Erythroblast (primary cell): ENCODE measurements around the gene DHRS13.

ENCODE experiments used
- DNase-seq, 2 experiments: peaks; one replicate each; lab custom pipeline; 2025; lab: John Stamatoyannopoulos, UW
- GATA1 ChIP-seq: IDR thresholded peaks from 2 replicates; pipeline ENCODE4 v1.6.1; 2011; ENCODE audit warnings: low read depth, mild to moderate bottlenecking, control low read depth, low read length, moderate library complexity
- POLR2A ChIP-seq: IDR thresholded peaks from 2 replicates; pipeline ENCODE4 v1.6.1; 2011; ENCODE audit warnings: mild to moderate bottlenecking, low read length

The DHRS13 gene

GRCh38 chr17:28875848-28876550 lies 26.9 kb downstream of the DHRS13 start:
- TF ChIP-seq GATA1 (no peak), POLR2A (no peak)
- DNase-seq = peak; percentile 56 to 64

GRCh38 chr17:28874750-28875149 lies 28.1 kb downstream of the DHRS13 start:
- TF ChIP-seq POLR2A (no peak), GATA1 (no peak)
- peak; percentile 62 to 63 for DNase-seq

GRCh38 chr17:28873839-28874238 lies 29.0 kb downstream of the DHRS13 start:
- no peak for DNase-seq
- TF ChIP-seq POLR2A (no peak), GATA1 (no peak)

GRCh38 chr17:28871056-28871579 lies 31.8 kb downstream of the DHRS13 start:
- peak in 1 of 2 experiments; percentile 39 for DNase-seq
- TF ChIP-seq POLR2A (no peak), GATA1 (no peak)

- no peak for DNase-seq
Observed at GRCh38 chr17:28867276-28867675, 35.6 kb downstream of the DHRS13 start.

GRCh38 chr17:28865946-28866752 lies 36.7 kb downstream of the DHRS13 start:
- TF ChIP-seq POLR2A = no peak
- no peak for TF ChIP-seq GATA1
- DNase-seq = peak; percentile 76 to 82

More at GRCh38 chr17:28867276-28867675, 35.6 kb downstream of the DHRS13 start:
- TF ChIP-seq GATA1 (no peak), POLR2A (no peak)

- TF ChIP-seq GATA1 (peak; percentile 99), POLR2A (peak; percentile 78)
- peak; percentile 98 to 99 for DNase-seq
Observed at GRCh38 chr17:28864991-28865849, 37.7 kb downstream of the DHRS13 start.

GRCh38 chr17:28863953-28864352 lies 38.9 kb downstream of the DHRS13 start:
- TF ChIP-seq POLR2A = no peak
- no peak for TF ChIP-seq GATA1
- peak in 1 of 2 experiments; percentile 59 for DNase-seq

- peak in 1 of 2 experiments; percentile 68 for DNase-seq
- no peak for TF ChIP-seq POLR2A
- no peak for TF ChIP-seq GATA1
Observed at GRCh38 chr17:28862561-28862960, 40.3 kb downstream of the DHRS13 start.

GRCh38 chr17:28861393-28862203 lies 41.3 kb downstream of the DHRS13 start:
- peak; percentile 86 to 87 for DNase-seq
- TF ChIP-seq POLR2A = peak; percentile 100
- TF ChIP-seq GATA1 = no peak

- DNase-seq = peak; percentile 78 to 81
- TF ChIP-seq POLR2A = peak; percentile 91
- TF ChIP-seq GATA1 = no peak
Observed at GRCh38 chr17:28860363-28860808, 42.5 kb downstream of the DHRS13 start.

- TF ChIP-seq GATA1 (no peak), POLR2A (peak; percentile 44)
- DNase-seq = peak; percentile 60 to 74
Observed at GRCh38 chr17:28858801-28859355, 44.0 kb downstream of the DHRS13 start.
